ENCODE results near the gene SAP130.
A peak's percentile ranks its signal among the peaks of the same experiment; 100 is the strongest.

Gene SAP130

GRCh38 chr2:127991742-127992141 lies 36.1 kb downstream of the SAP130 start:
- H3K27me3 ChIP-seq (ENCODE audit: control insufficient read depth in 1 of 2, insufficient read depth in 2 of 2, low read length in 2 of 2): no peaks in the 10 kb centered on the region
- no peaks in the 10 kb centered on the region for H3K9me3 ChIP-seq (ENCODE audit: control insufficient read depth in 2 of 2, low read length in 2 of 2)
- no peaks in the 10 kb centered on the region for H3K4me1 ChIP-seq (ENCODE audit: control insufficient read depth, insufficient read depth, low read length)
- H3K9ac ChIP-seq (ENCODE audit: low read length in 2 of 2): no peak overlapping the region
- H3K27ac ChIP-seq (ENCODE audit: low read length): no peak overlapping the region
- peaks cover 27 to 28% of the 10 kb centered on the region in 2 donors for H3K36me3 ChIP-seq (ENCODE audit: control insufficient read depth in 2 of 2, insufficient read depth in 2 of 2, low read length in 2 of 2)
- H3K4me3 ChIP-seq (ENCODE audit: low read length in 2 of 2): no peak overlapping the region

GRCh38 chr2:127986548-127987079 lies 41.2 kb downstream of the SAP130 start:
- no peak overlapping the region for H3K4me3 ChIP-seq (ENCODE audit: low read length in 2 of 2)
- H3K9me3 ChIP-seq (ENCODE audit: control insufficient read depth in 2 of 2, low read length in 2 of 2): no peaks in the 10 kb centered on the region
- H3K9ac ChIP-seq (ENCODE audit: low read length in 2 of 2): no peak overlapping the region
- H3K36me3 ChIP-seq (ENCODE audit: control insufficient read depth in 2 of 2, insufficient read depth in 2 of 2, low read length in 2 of 2): peaks cover 51 to 52% of the 10 kb centered on the region in 2 donors
- no peak overlapping the region for H3K27ac ChIP-seq (ENCODE audit: low read length)
- no peaks in the 10 kb centered on the region for H3K27me3 ChIP-seq (ENCODE audit: control insufficient read depth in 1 of 2, insufficient read depth in 2 of 2, low read length in 2 of 2)
- H3K4me1 ChIP-seq (ENCODE audit: control insufficient read depth, insufficient read depth, low read length): no peaks in the 10 kb centered on the region

DNA sequence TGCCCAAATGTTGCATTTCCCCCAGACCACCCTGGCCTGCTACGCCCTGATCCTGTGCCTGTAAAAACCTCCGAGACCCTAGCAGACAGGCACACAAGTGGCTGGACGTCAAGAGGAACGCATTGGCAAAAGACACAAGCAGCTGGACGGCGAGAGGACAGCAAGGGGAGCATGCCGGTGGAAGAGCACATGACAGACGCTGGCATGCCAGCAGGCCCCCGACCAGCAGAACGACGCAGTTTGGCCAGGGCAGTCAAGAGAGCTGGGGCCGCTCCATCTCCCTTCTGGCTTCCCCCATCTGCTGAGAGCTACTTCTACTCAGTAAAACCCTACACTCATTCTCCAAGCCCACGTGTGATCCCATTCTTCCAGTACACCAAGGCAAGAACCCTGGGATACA lies 42.1 kb downstream of the SAP130 start:
- H3K9ac ChIP-seq (ENCODE audit: low read length in 2 of 2): no peak overlapping the region
- H3K36me3 ChIP-seq (ENCODE audit: control insufficient read depth in 2 of 2, insufficient read depth in 2 of 2, low read length in 2 of 2): peaks cover 51 to 52% of the 10 kb centered on the region in 2 donors
- no peak overlapping the region for H3K27ac ChIP-seq (ENCODE audit: low read length)
- H3K9me3 ChIP-seq (ENCODE audit: control insufficient read depth in 2 of 2, low read length in 2 of 2): no peaks in the 10 kb centered on the region
- H3K4me3 ChIP-seq (ENCODE audit: low read length in 2 of 2): no peak overlapping the region
- no peaks in the 10 kb centered on the region for H3K4me1 ChIP-seq (ENCODE audit: control insufficient read depth, insufficient read depth, low read length)
- no peaks in the 10 kb centered on the region for H3K27me3 ChIP-seq (ENCODE audit: control insufficient read depth in 1 of 2, insufficient read depth in 2 of 2, low read length in 2 of 2)

DNA sequence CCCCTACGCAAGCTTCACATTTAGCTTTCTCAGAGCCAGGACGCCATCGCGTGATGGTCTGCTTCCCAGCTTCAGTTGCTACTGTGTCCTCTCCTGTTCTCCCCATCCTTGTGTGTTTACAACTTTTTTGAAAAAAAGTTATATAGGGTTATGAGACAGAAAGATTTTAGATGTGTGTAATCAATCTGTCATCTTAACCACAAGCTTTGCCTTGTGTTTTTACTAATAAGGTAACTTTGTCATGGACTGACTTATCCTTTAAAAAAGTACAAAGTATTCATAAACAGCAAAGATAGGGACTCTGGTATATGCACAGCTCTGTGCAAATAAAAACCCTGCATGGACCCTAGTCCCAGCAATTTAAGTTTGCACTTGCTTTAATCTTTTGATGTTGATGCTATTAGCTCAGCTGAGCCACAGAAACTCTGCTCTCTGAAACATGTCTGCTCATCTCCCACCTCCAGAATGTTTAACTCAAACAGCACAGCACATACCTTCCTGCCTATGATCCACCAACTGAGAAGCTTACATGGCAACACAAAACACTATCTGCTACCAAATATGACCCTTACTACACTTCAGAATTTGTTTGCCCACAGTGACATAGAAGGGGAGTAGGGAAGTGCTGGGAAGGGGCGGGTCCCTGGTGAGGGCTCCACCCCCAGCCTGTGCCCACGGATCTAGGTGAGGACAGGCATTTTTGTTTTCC lies 42.7 kb downstream of the SAP130 start:
- H3K27ac ChIP-seq (ENCODE audit: low read length): no peak overlapping the region
- H3K9me3 ChIP-seq (ENCODE audit: control insufficient read depth in 2 of 2, low read length in 2 of 2): no peaks in the 10 kb centered on the region
- H3K27me3 ChIP-seq (ENCODE audit: control insufficient read depth in 1 of 2, insufficient read depth in 2 of 2, low read length in 2 of 2): no peaks in the 10 kb centered on the region
- H3K4me3 ChIP-seq (ENCODE audit: low read length in 2 of 2): no peak overlapping the region
- H3K9ac ChIP-seq (ENCODE audit: low read length in 2 of 2): no peak overlapping the region
- H3K36me3 ChIP-seq (ENCODE audit: control insufficient read depth in 2 of 2, insufficient read depth in 2 of 2, low read length in 2 of 2): peaks cover 49 to 51% of the 10 kb centered on the region in 2 donors
- no peaks in the 10 kb centered on the region for H3K4me1 ChIP-seq (ENCODE audit: control insufficient read depth, insufficient read depth, low read length)

GRCh38 chr2:127984551-127984950 lies 43.3 kb downstream of the SAP130 start:
- H3K9ac ChIP-seq (ENCODE audit: low read length in 2 of 2): no peak overlapping the region
- H3K27ac ChIP-seq (ENCODE audit: low read length): no peak overlapping the region
- no peaks in the 10 kb centered on the region for H3K9me3 ChIP-seq (ENCODE audit: control insufficient read depth in 2 of 2, low read length in 2 of 2)
- H3K36me3 ChIP-seq (ENCODE audit: control insufficient read depth in 2 of 2, insufficient read depth in 2 of 2, low read length in 2 of 2): peaks cover 47 to 51% of the 10 kb centered on the region in 2 donors
- H3K27me3 ChIP-seq (ENCODE audit: control insufficient read depth in 1 of 2, insufficient read depth in 2 of 2, low read length in 2 of 2): no peaks in the 10 kb centered on the region
- H3K4me3 ChIP-seq (ENCODE audit: low read length in 2 of 2): no peak overlapping the region
- no peaks in the 10 kb centered on the region for H3K4me1 ChIP-seq (ENCODE audit: control insufficient read depth, insufficient read depth, low read length)

DNA sequence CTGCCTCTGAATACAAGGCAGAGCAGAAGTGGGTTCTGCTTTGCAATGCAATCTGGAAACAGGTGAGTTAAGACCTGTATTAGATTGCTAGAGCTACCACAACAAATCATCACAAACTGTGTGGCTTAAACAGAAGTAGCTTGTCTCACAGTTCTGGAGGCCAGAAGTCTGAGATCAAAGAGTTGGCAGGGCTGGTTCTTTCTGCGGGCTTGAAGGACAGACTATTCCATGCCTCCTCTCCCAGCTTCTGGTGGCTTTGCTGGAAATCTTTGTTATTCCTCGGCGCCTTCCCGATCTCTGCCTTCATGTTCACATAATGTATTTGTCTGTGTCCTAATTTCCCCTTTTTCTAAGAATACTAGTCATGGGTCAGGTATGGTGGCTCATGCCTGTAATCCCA lies 58.4 kb downstream of the SAP130 start:
- Histone ChIP-seq H3K9ac (ENCODE audit: low read length in 2 of 2) (no peak overlapping the region), H3K27me3 (ENCODE audit: control insufficient read depth in 1 of 2, insufficient read depth in 2 of 2, low read length in 2 of 2) (no peaks in the 10 kb centered on the region), H3K36me3 (ENCODE audit: control insufficient read depth in 2 of 2, insufficient read depth in 2 of 2, low read length in 2 of 2) (peaks cover 9 to 17% of the 10 kb centered on the region in 2 donors), H3K4me1 (ENCODE audit: control insufficient read depth, insufficient read depth, low read length) (no peaks in the 10 kb centered on the region), H3K4me3 (ENCODE audit: low read length in 2 of 2) (no peak overlapping the region), H3K9me3 (ENCODE audit: control insufficient read depth in 2 of 2, low read length in 2 of 2) (no peaks in the 10 kb centered on the region), H3K27ac (ENCODE audit: low read length) (no peak overlapping the region)

GRCh38 chr2:127968610-127969339 lies 59.1 kb downstream of the SAP130 start:
- H3K27me3 ChIP-seq (ENCODE audit: control insufficient read depth in 1 of 2, insufficient read depth in 2 of 2, low read length in 2 of 2): no peaks in the 10 kb centered on the region
- H3K4me3 ChIP-seq (ENCODE audit: low read length in 2 of 2): no peak overlapping the region
- no peak overlapping the region for H3K9ac ChIP-seq (ENCODE audit: low read length in 2 of 2)
- H3K27ac ChIP-seq (ENCODE audit: low read length): no peak overlapping the region
- H3K9me3 ChIP-seq (ENCODE audit: control insufficient read depth in 2 of 2, low read length in 2 of 2): no peaks in the 10 kb centered on the region
- no peaks in the 10 kb centered on the region for H3K4me1 ChIP-seq (ENCODE audit: control insufficient read depth, insufficient read depth, low read length)
- peaks cover 5 to 13% of the 10 kb centered on the region in 2 donors for H3K36me3 ChIP-seq (ENCODE audit: control insufficient read depth in 2 of 2, insufficient read depth in 2 of 2, low read length in 2 of 2)

DNA sequence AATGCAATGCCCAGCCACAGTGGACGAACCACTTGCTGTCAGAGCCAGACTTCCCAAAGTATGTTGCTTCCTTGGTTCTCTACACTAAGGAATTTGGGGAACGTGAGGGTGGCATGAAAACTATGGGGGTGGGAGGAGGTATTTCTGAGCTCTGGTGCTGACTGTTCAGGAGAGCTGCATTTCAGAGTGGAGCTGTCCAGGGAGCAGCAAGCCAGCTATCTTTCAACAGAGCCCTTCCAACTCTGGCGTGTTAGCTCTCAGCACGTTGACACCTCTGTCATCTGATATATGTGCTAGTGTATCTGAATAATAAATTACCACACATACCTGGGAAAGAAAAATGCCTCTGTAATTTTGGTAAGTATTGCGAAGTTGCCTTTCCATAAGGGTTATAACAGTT lies 66.1 kb downstream of the SAP130 start:
- H3K9me3 ChIP-seq (ENCODE audit: control insufficient read depth in 2 of 2, low read length in 2 of 2): no peaks in the 10 kb centered on the region
- no peak overlapping the region for H3K9ac ChIP-seq (ENCODE audit: low read length in 2 of 2)
- H3K36me3 ChIP-seq (ENCODE audit: control insufficient read depth in 2 of 2, insufficient read depth in 2 of 2, low read length in 2 of 2): peaks cover 7 to 16% of the 10 kb centered on the region in 2 donors
- no peak overlapping the region for H3K4me3 ChIP-seq (ENCODE audit: low read length in 2 of 2)
- no peaks in the 10 kb centered on the region for H3K27me3 ChIP-seq (ENCODE audit: control insufficient read depth in 1 of 2, insufficient read depth in 2 of 2, low read length in 2 of 2)
- H3K27ac ChIP-seq (ENCODE audit: low read length): no peak overlapping the region
- H3K4me1 ChIP-seq (ENCODE audit: control insufficient read depth, insufficient read depth, low read length): no peaks in the 10 kb centered on the region

DNA sequence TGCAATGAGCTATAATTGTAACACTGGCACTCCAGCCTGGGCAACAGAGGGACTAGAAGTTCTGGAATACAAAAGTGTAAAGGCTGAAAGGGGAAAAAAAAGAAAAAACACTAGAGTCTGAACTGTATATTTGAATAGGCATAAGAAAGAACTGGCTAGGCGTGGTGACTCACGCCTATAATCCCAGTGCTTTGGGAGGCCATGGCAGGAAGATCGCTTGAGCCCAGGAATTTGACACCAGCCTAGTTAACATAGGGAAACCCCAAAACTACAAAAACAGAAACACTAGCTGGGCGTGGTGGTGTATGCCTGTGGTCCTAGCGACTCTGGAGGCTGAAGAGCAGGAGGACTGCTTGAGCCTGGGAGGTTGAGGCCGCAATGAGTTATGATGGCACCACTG lies 70.6 kb downstream of the SAP130 start:
- H3K4me1 ChIP-seq (ENCODE audit: control insufficient read depth, insufficient read depth, low read length): peaks cover 12% of the 10 kb centered on the region
- H3K9me3 ChIP-seq (ENCODE audit: control insufficient read depth in 2 of 2, low read length in 2 of 2): no peaks in the 10 kb centered on the region
- no peak overlapping the region for H3K9ac ChIP-seq (ENCODE audit: low read length in 2 of 2)
- H3K36me3 ChIP-seq (ENCODE audit: control insufficient read depth in 2 of 2, insufficient read depth in 2 of 2, low read length in 2 of 2): peaks cover 16 to 24% of the 10 kb centered on the region in 2 donors
- H3K27me3 ChIP-seq (ENCODE audit: control insufficient read depth in 1 of 2, insufficient read depth in 2 of 2, low read length in 2 of 2): no peaks in the 10 kb centered on the region
- no peak overlapping the region for H3K27ac ChIP-seq (ENCODE audit: low read length)
- no peak overlapping the region for H3K4me3 ChIP-seq (ENCODE audit: low read length in 2 of 2)

- H3K4me1 ChIP-seq (ENCODE audit: control insufficient read depth, insufficient read depth, low read length): peaks cover 14% of the 10 kb centered on the region
- H3K36me3 ChIP-seq (ENCODE audit: control insufficient read depth in 2 of 2, insufficient read depth in 2 of 2, low read length in 2 of 2): peaks cover 20 to 29% of the 10 kb centered on the region in 2 donors
- H3K27me3 ChIP-seq (ENCODE audit: control insufficient read depth in 1 of 2, insufficient read depth in 2 of 2, low read length in 2 of 2): no peaks in the 10 kb centered on the region
- H3K27ac ChIP-seq (ENCODE audit: low read length): no peak overlapping the region
- H3K9ac ChIP-seq (ENCODE audit: low read length in 2 of 2): no peak overlapping the region
- H3K4me3 ChIP-seq (ENCODE audit: low read length in 2 of 2): no peak overlapping the region
- no peaks in the 10 kb centered on the region for H3K9me3 ChIP-seq (ENCODE audit: control insufficient read depth in 2 of 2, low read length in 2 of 2)
Observed at GRCh38 chr2:127954857-127955256, 73.0 kb downstream of the SAP130 start.

GRCh38 chr2:127953849-127954248 lies 74.0 kb downstream of the SAP130 start:
- H3K9me3 ChIP-seq (ENCODE audit: control insufficient read depth in 2 of 2, low read length in 2 of 2): no peaks in the 10 kb centered on the region
- peaks cover 30 to 35% of the 10 kb centered on the region in 2 donors for H3K36me3 ChIP-seq (ENCODE audit: control insufficient read depth in 2 of 2, insufficient read depth in 2 of 2, low read length in 2 of 2)
- no peak overlapping the region for H3K9ac ChIP-seq (ENCODE audit: low read length in 2 of 2)
- peaks cover 14% of the 10 kb centered on the region for H3K4me1 ChIP-seq (ENCODE audit: control insufficient read depth, insufficient read depth, low read length)
- peak overlapping the region; percentile 56 for H3K27ac ChIP-seq (ENCODE audit: low read length)
- no peak overlapping the region for H3K4me3 ChIP-seq (ENCODE audit: low read length in 2 of 2)
- H3K27me3 ChIP-seq (ENCODE audit: control insufficient read depth in 1 of 2, insufficient read depth in 2 of 2, low read length in 2 of 2): no peaks in the 10 kb centered on the region
